ENCODE results near the gene SCO1.

Gene SCO1

DNA sequence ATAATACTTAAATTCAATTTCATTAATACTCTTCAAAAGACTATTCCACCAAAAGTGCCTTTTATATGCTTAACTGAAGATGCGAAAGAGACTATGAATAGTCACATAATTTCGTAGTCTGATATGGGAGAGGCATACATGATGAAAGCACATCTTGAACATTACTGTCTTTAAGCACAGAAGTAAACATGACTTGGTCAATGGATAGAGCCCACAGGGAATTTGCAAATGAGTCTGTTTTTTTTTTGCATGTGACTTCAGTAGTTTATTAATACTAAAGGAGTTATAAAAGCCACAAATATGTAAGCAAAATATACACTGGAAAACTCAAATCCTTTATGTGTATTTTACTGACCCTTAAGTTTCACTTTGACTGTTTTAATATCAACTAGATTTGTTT, 16.0 kb upstream of the SCO1 start:
- no peaks in the 10 kb centered on the region for H3K27me3 ChIP-seq (ENCODE audit: low read depth, low read length)
- H2AFZ ChIP-seq (ENCODE audit: low read depth, low read length): no peak overlapping the region
- H3K4me3 ChIP-seq (ENCODE audit: low read length): no peak overlapping the region
- no peak overlapping the region for H3K4me2 ChIP-seq (ENCODE audit: low read length)
- H3K36me3 ChIP-seq (replicated peaks; ENCODE audit: low read depth, low read length): peaks cover 9% of the 10 kb centered on the region
- no peak overlapping the region for H3K27ac ChIP-seq (ENCODE audit: low read length)
- H3K9me3 ChIP-seq (ENCODE audit: insufficient read depth, low read length): no peaks in the 10 kb centered on the region
- TF ChIP-seq CTCF (IDR thresholded peaks at IDR 0.05; ENCODE audit: low read depth, low read length): no peak
- no peak for TF ChIP-seq EZH2phosphoT487 (IDR thresholded peaks at IDR 0.05; ENCODE audit: low read depth)
- H3K79me2 ChIP-seq (ENCODE audit: low read length): no peaks in the 10 kb centered on the region
- no peaks in the 10 kb centered on the region for H4K20me1 ChIP-seq (ENCODE audit: insufficient read depth, low read length)
- no peak overlapping the region for H3K9ac ChIP-seq (ENCODE audit: low read length)
- H3K4me1 ChIP-seq (ENCODE audit: low read length): no peaks in the 10 kb centered on the region

GRCh38 chr17:10705727-10706126, 8.4 kb upstream of the SCO1 start:
- H3K79me2 ChIP-seq (ENCODE audit: low read length): no peaks in the 10 kb centered on the region
- no peaks in the 10 kb centered on the region for H3K27me3 ChIP-seq (ENCODE audit: low read depth, low read length)
- peaks cover 6% of the 10 kb centered on the region for H3K36me3 ChIP-seq (replicated peaks; ENCODE audit: low read depth, low read length)
- no peak overlapping the region for H3K27ac ChIP-seq (ENCODE audit: low read length)
- H3K9me3 ChIP-seq (ENCODE audit: insufficient read depth, low read length): no peaks in the 10 kb centered on the region
- TF ChIP-seq CTCF (IDR thresholded peaks at IDR 0.05; ENCODE audit: low read depth, low read length): no peak
- TF ChIP-seq EZH2phosphoT487 (IDR thresholded peaks at IDR 0.05; ENCODE audit: low read depth): no peak
- H3K4me1 ChIP-seq (ENCODE audit: low read length): peaks cover 4% of the 10 kb centered on the region; the same call in 1 of the 2 replicates
- no peaks in the 10 kb centered on the region for H4K20me1 ChIP-seq (ENCODE audit: insufficient read depth, low read length)
- H2AFZ ChIP-seq (ENCODE audit: low read depth, low read length): no peak overlapping the region
- H3K4me3 ChIP-seq (ENCODE audit: low read length): no peak overlapping the region
- H3K9ac ChIP-seq (ENCODE audit: low read length): no peak overlapping the region
- no peak overlapping the region for H3K4me2 ChIP-seq (ENCODE audit: low read length)

- Histone ChIP-seq H3K4me2 (ENCODE audit: low read length) (no peak overlapping the region), H2AFZ (ENCODE audit: low read depth, low read length) (no peak overlapping the region), H3K27me3 (ENCODE audit: low read depth, low read length) (no peaks in the 10 kb centered on the region), H3K36me3 (replicated peaks; ENCODE audit: low read depth, low read length) (peaks cover 6% of the 10 kb centered on the region), H3K27ac (ENCODE audit: low read length) (no peak overlapping the region), H3K79me2 (ENCODE audit: low read length) (peaks cover 9% of the 10 kb centered on the region), H4K20me1 (ENCODE audit: insufficient read depth, low read length) (no peaks in the 10 kb centered on the region), H3K9ac (ENCODE audit: low read length) (no peak overlapping the region), H3K4me3 (ENCODE audit: low read length) (no peak overlapping the region), H3K9me3 (ENCODE audit: insufficient read depth, low read length) (no peaks in the 10 kb centered on the region), H3K4me1 (ENCODE audit: low read length) (peaks cover 8% of the 10 kb centered on the region; the same call in 1 of the 2 replicates)
- no peak for TF ChIP-seq EZH2phosphoT487 (IDR thresholded peaks at IDR 0.05; ENCODE audit: low read depth)
- TF ChIP-seq CTCF (IDR thresholded peaks at IDR 0.05; ENCODE audit: low read depth, low read length): no peak
Measured at GRCh38 chr17:10702574-10702973, 5.2 kb upstream of the SCO1 start.

- Histone ChIP-seq H3K4me3 (ENCODE audit: low read length) (no peak overlapping the region), H3K4me1 (ENCODE audit: low read length) (peaks cover 10% of the 10 kb centered on the region; the same call in 1 of the 2 replicates), H3K9ac (ENCODE audit: low read length) (no peak overlapping the region), H4K20me1 (ENCODE audit: insufficient read depth, low read length) (no peaks in the 10 kb centered on the region), H3K9me3 (ENCODE audit: insufficient read depth, low read length) (no peaks in the 10 kb centered on the region), H2AFZ (ENCODE audit: low read depth, low read length) (no peak overlapping the region), H3K4me2 (ENCODE audit: low read length) (no peak overlapping the region), H3K36me3 (replicated peaks; ENCODE audit: low read depth, low read length) (peaks cover 8% of the 10 kb centered on the region), H3K27ac (ENCODE audit: low read length) (no peak overlapping the region), H3K27me3 (ENCODE audit: low read depth, low read length) (no peaks in the 10 kb centered on the region), H3K79me2 (ENCODE audit: low read length) (peaks cover 35% of the 10 kb centered on the region)
- TF ChIP-seq CTCF (IDR thresholded peaks at IDR 0.05; ENCODE audit: low read depth, low read length) (no peak), EZH2phosphoT487 (IDR thresholded peaks at IDR 0.05; ENCODE audit: low read depth) (no peak)
Measured at GRCh38 chr17:10699856-10700255, 2.5 kb upstream of the SCO1 start.

Measured in OCI-LY3 (cell line).